Smooth muscle cell (in vitro differentiated cells): ENCODE data around the gene PRSS53. TPM values are rescaled to one million over a fixed set of nuclear protein-coding genes. Genes with fewer than 3 reads are reported as not detected.
"Not testable (repeated sequence)": the region's sequence is repeated elsewhere in the genome, so short reads cannot be mapped to it uniquely, and the experiment has no call there.

Experiments used
- DNase-seq: peaks from one replicate; lab custom pipeline; 2025; ENCODE audit not compliant: unreplicated experiment; lab: John Stamatoyannopoulos, UW
- H2AFZ ChIP-seq: fragments of 200-600 bp; sonication (generic); 2 replicates; pipeline ENCODE4 v1.6.0; 2016; ENCODE audit warnings: antibody characterized with exemption, low read depth, mild to moderate bottlenecking
- H3F3A ChIP-seq: fragments of 200-600 bp; sonication (generic); 2 replicates; pipeline ENCODE4 v1.6.0; 2017; ENCODE audit warnings: antibody characterized with exemption, low read depth
- H3K27ac ChIP-seq: fragments of 200-600 bp; sonication (generic); 2 replicates; pipeline ENCODE4 v1.5.1; 2016; ENCODE audit warnings: low read depth, mild to moderate bottlenecking
- H3K27me3 ChIP-seq: fragments of 200-600 bp; sonication (generic); 2 replicates; pipeline ENCODE4 v1.6.1; 2016; ENCODE audit warnings: low read depth, mild to moderate bottlenecking
- H3K36me3 ChIP-seq: fragments of 200-600 bp; sonication (generic); 2 replicates; pipeline ENCODE4 v1.5.1; 2016; ENCODE audit warnings: low read depth
- H3K4me1 ChIP-seq: fragments of 200-600 bp; sonication (generic); 2 replicates; pipeline ENCODE4 v1.5.1; 2016; ENCODE audit warnings: low read depth
- H3K4me2 ChIP-seq: fragments of 200-600 bp; sonication (generic); 2 replicates; pipeline ENCODE4 v1.6.0; 2016; ENCODE audit warnings: mild to moderate bottlenecking
- H3K4me3 ChIP-seq: fragments of 200-600 bp; sonication (generic); 2 replicates; pipeline ENCODE4 v1.5.1; 2016; ENCODE audit warnings: mild to moderate bottlenecking
- H3K79me2 ChIP-seq: fragments of 200-600 bp; sonication (generic); 2 replicates; pipeline ENCODE4 v1.6.0; 2016; ENCODE audit warnings: low read depth, mild to moderate bottlenecking
- H3K9ac ChIP-seq: fragments of 200-600 bp; sonication (generic); 2 replicates; pipeline ENCODE4 v1.6.0; 2016; ENCODE audit warnings: low read depth
- H3K9me3 ChIP-seq: fragments of 200-600 bp; sonication (generic); replicated peaks from 2 replicates; pipeline ENCODE4 v1.5.1; 2016; ENCODE audit warnings: low read depth
- H4K20me1 ChIP-seq: fragments of 200-600 bp; sonication (generic); 2 replicates; pipeline ENCODE4 v1.6.0; 2016; ENCODE audit warnings: low read depth
- CTCF ChIP-seq: fragments of 200-600 bp; sonication (generic); IDR thresholded peaks from 2 replicates; pipeline ENCODE4 v1.5.1; 2017; ENCODE audit warnings: borderline replicate concordance, mild to moderate bottlenecking, antibody characterized with exemption; ENCODE audit not compliant: insufficient read depth, poor library complexity, severe bottlenecking
- WGBS: methylation state at CpG from one replicate; pipeline ENCODE4 v1.1.7; 2016; ENCODE audit warnings: low lambda C conversion rate; 5-methylcytosine and 5-hydroxymethylcytosine counted together
- polyA plus RNA-seq: library from polyadenylated mRNA; unstranded; fragments of >200 nt; fragmentation: Nextera tagmentation; extraction: Ambion mirVana; gene quantifications from 2 replicates; pipeline ENCODE4 v1.2.1, GENCODE V29; 2016
- total RNA-seq: library from RNA; depleted of rRNA; stranded (reverse); fragments of >200 nt; gene quantifications from 2 replicates; pipeline ENCODE4 v1.2.3, GENCODE V29; 2014

PRSS53 gene
- total and polyA plus RNA-seq, 2 experiments from 2014 or later = 0.66 to 6.3 TPM

GRCh38 chr16:31107465-31107867 is 18.7 kb upstream of the PRSS53 start:
- H3K27me3 ChIP-seq = no peaks in the 10 kb centered on the region
- H3K9ac ChIP-seq = no peak overlapping the region
- H3F3A ChIP-seq = no peaks in the 10 kb centered on the region
- no peaks in the 10 kb centered on the region for H3K9me3 ChIP-seq
- H3K4me1 ChIP-seq = peaks cover 4% of the 10 kb centered on the region
- no peak overlapping the region for H3K4me3 ChIP-seq
- peak overlapping the region; percentile 97 for H3K4me2 ChIP-seq
- H3K36me3 ChIP-seq = no peaks in the 10 kb centered on the region
- H3K27ac ChIP-seq = no peak overlapping the region
- DNase-seq = no peak
- H2AFZ ChIP-seq = peak overlapping the region; percentile 75
- H3K79me2 ChIP-seq = peaks cover 15% of the 10 kb centered on the region
- 89% methylated on average over 6 of the region's 6 CpGs for WGBS
- no peaks in the 10 kb centered on the region for H4K20me1 ChIP-seq
- TF ChIP-seq CTCF = no peak

GRCh38 chr16:31106509-31107464 is 18.0 kb upstream of the PRSS53 start:
- H3K9me3 ChIP-seq = no peaks in the 10 kb centered on the region
- no peak overlapping the region for H3K9ac ChIP-seq
- peaks cover 4% of the 10 kb centered on the region for H3K4me1 ChIP-seq
- no peak for TF ChIP-seq CTCF
- no peak overlapping the region for H3K27ac ChIP-seq
- no peak for DNase-seq
- H2AFZ ChIP-seq = peak overlapping the region; percentile 75
- no peak overlapping the region for H3K4me3 ChIP-seq
- H4K20me1 ChIP-seq = no peaks in the 10 kb centered on the region
- H3K36me3 ChIP-seq = no peaks in the 10 kb centered on the region
- no peaks in the 10 kb centered on the region for H3K27me3 ChIP-seq
- 92% methylated on average over 28 of the region's 28 CpGs for WGBS
- H3K4me2 ChIP-seq = peak overlapping the region; percentile 97
- no peaks in the 10 kb centered on the region for H3F3A ChIP-seq
- H3K79me2 ChIP-seq = peaks cover 15% of the 10 kb centered on the region

GRCh38 chr16:31105677-31106213 is 17.0 kb upstream of the PRSS53 start:
- H3K27ac ChIP-seq = no peak overlapping the region
- no peaks in the 10 kb centered on the region for H4K20me1 ChIP-seq
- no peak overlapping the region for H3K9ac ChIP-seq
- H3K36me3 ChIP-seq = no peaks in the 10 kb centered on the region
- peak; percentile 40 for DNase-seq
- no peaks in the 10 kb centered on the region for H3F3A ChIP-seq
- peak; percentile 63 for TF ChIP-seq CTCF
- H3K9me3 ChIP-seq = no peaks in the 10 kb centered on the region
- H3K79me2 ChIP-seq = peaks cover 15% of the 10 kb centered on the region
- peak overlapping the region; percentile 69 for H3K4me2 ChIP-seq
- 32% methylated on average over 33 of the region's 33 CpGs for WGBS
- peak overlapping the region; percentile 37 for H2AFZ ChIP-seq
- no peaks in the 10 kb centered on the region for H3K27me3 ChIP-seq
- H3K4me3 ChIP-seq = no peak overlapping the region
- H3K4me1 ChIP-seq = peaks cover 4% of the 10 kb centered on the region

GRCh38 chr16:31100876-31101641 is 12.3 kb upstream of the PRSS53 start:
- H3K4me3 ChIP-seq, H3K9ac ChIP-seq, H3K9me3 ChIP-seq, H2AFZ ChIP-seq, H3K27ac ChIP-seq, H4K20me1 ChIP-seq, H3K36me3 ChIP-seq, H3K4me2 ChIP-seq, H3F3A ChIP-seq, DNase-seq, H3K4me1 ChIP-seq, H3K79me2 ChIP-seq, H3K27me3 ChIP-seq: not testable (repeated sequence)
- 85% methylated on average over 13 of the region's 13 CpGs for WGBS
